MG63 (cell line): Measurements from ENCODE around the gene XRCC5. TPM values are rescaled to one million over a fixed set of nuclear protein-coding genes. Genes with fewer than 3 reads are reported as not detected.

ENCODE experiments used
- DNase-seq: peaks from one replicate; pipeline ENCODE4 v3.0.0-alpha.2; 2020
- H3K27me3 ChIP-seq: fragments of 250-450 bp; sonication (Bioruptor Pico); 2 replicates; pipeline ENCODE4 v1.5.1; 2020; ENCODE audit warnings: mild to moderate bottlenecking, moderate library complexity
- H3K36me3 ChIP-seq: fragments of 250-450 bp; sonication (Bioruptor Pico); 2 replicates; pipeline ENCODE4 v1.5.1; 2020; ENCODE audit warnings: mild to moderate bottlenecking, moderate library complexity
- H3K4me3 ChIP-seq: fragments of 250-450 bp; sonication (Bioruptor Pico); 2 replicates; pipeline ENCODE4 v1.5.1; 2020; ENCODE audit warnings: mild to moderate bottlenecking, moderate library complexity
- H3K9me3 ChIP-seq: fragments of 250-450 bp; sonication (Bioruptor Pico); 2 replicates; pipeline ENCODE4 v1.5.1; 2020; ENCODE audit warnings: mild to moderate bottlenecking, moderate library complexity
- total RNA-seq: library from RNA; depleted of rRNA; stranded (reverse); fragments of >200 nt; shearing (Covaris generic); gene quantifications from 2 replicates; pipeline ENCODE4 v1.2.3, GENCODE V29; 2014; ENCODE audit warnings: low replicate concordance

XRCC5 gene
- total RNA-seq, 1 experiment from 2014 or later = 313 TPM

- Histone ChIP-seq H3K9me3 (no peaks in the 10 kb centered on the region), H3K4me3 (peak within 1 kb of the TSS; percentile 62), H3K27me3 (no peaks in the 10 kb centered on the region), H3K36me3 (no peaks in the 10 kb centered on the region)
- DNase-seq = peak; percentile 71
These were observed 27.5 kb upstream of the XRCC5 start, which contains the start of the genes PECR and TMEM169 for GRCh38 chr2:216081487-216082116. Gene PECR, minus strand, starts transcription at chr2:216081809. Its CDS starts 68 bp downstream, at chr2:216081741. Gene TMEM169, plus strand, starts transcription at chr2:216081919. Its CDS starts 14,045 bp downstream, at chr2:216095964.

- peak overlapping the region; percentile 62 for H3K4me3 ChIP-seq
- no peaks in the 10 kb centered on the region for H3K27me3 ChIP-seq
- H3K9me3 ChIP-seq = no peaks in the 10 kb centered on the region
- no peak for DNase-seq
- H3K36me3 ChIP-seq = no peaks in the 10 kb centered on the region
These were observed 26.9 kb upstream of the XRCC5 start for GRCh38 chr2:216082117-216082711.

- Histone ChIP-seq H3K9me3 (no peaks in the 10 kb centered on the region), H3K27me3 (no peaks in the 10 kb centered on the region), H3K36me3 (no peaks in the 10 kb centered on the region), H3K4me3 (no peak overlapping the region)
- DNase-seq = no peak
These were observed 26.3 kb upstream of the XRCC5 start for GRCh38 chr2:216082805-216083204.

- no peaks in the 10 kb centered on the region; the same call in 1 of the 2 replicates for H3K27me3 ChIP-seq
- H3K36me3 ChIP-seq = no peaks in the 10 kb centered on the region
- H3K9me3 ChIP-seq = no peaks in the 10 kb centered on the region
- no peak overlapping the region for H3K4me3 ChIP-seq
- DNase-seq = no peak
These were observed 25.5 kb upstream of the XRCC5 start for GRCh38 chr2:216083464-216084281.

GRCh38 chr2:216084547-216084946, 24.6 kb upstream of the XRCC5 start:
- no peak for DNase-seq
- Histone ChIP-seq H3K4me3 (no peak overlapping the region), H3K27me3 (no peaks in the 10 kb centered on the region; the same call in 1 of the 2 replicates), H3K9me3 (no peaks in the 10 kb centered on the region), H3K36me3 (no peaks in the 10 kb centered on the region)

GRCh38 chr2:216086207-216086893, 22.8 kb upstream of the XRCC5 start:
- Histone ChIP-seq H3K27me3 (no peaks in the 10 kb centered on the region; the same call in 1 of the 2 replicates), H3K9me3 (no peaks in the 10 kb centered on the region), H3K36me3 (no peaks in the 10 kb centered on the region)

GRCh38 chr2:216090369-216090786, 18.8 kb upstream of the XRCC5 start:
- H3K36me3 ChIP-seq = no peaks in the 10 kb centered on the region
- no peak for DNase-seq
- H3K9me3 ChIP-seq = no peaks in the 10 kb centered on the region
- no peaks in the 10 kb centered on the region; the same call in 1 of the 2 replicates for H3K27me3 ChIP-seq
- no peak overlapping the region for H3K4me3 ChIP-seq

More at GRCh38 chr2:216086207-216086893, 22.8 kb upstream of the XRCC5 start:
- DNase-seq = no peak
- H3K4me3 ChIP-seq = no peak overlapping the region

GRCh38 chr2:216092646-216093045, 16.5 kb upstream of the XRCC5 start:
- no peak for DNase-seq
- Histone ChIP-seq H3K9me3 (no peaks in the 10 kb centered on the region), H3K4me3 (no peak overlapping the region), H3K36me3 (no peaks in the 10 kb centered on the region), H3K27me3 (no peaks in the 10 kb centered on the region; the same call in 1 of the 2 replicates)

GRCh38 chr2:216094701-216095100, 14.4 kb upstream of the XRCC5 start:
- Histone ChIP-seq H3K36me3 (no peaks in the 10 kb centered on the region), H3K4me3 (no peak overlapping the region), H3K9me3 (no peaks in the 10 kb centered on the region), H3K27me3 (no peaks in the 10 kb centered on the region)
- no peak for DNase-seq

- no peak for DNase-seq
- Histone ChIP-seq H3K36me3 (no peaks in the 10 kb centered on the region), H3K4me3 (no peak overlapping the region), H3K9me3 (no peaks in the 10 kb centered on the region), H3K27me3 (peaks cover 3% of the 10 kb centered on the region; the same call in 1 of the 2 replicates)
These were observed 10.5 kb upstream of the XRCC5 start for GRCh38 chr2:216098421-216099334.

- no peak overlapping the region for H3K4me3 ChIP-seq
- no peak for DNase-seq
- no peaks in the 10 kb centered on the region for H3K9me3 ChIP-seq
- H3K36me3 ChIP-seq = no peaks in the 10 kb centered on the region
- H3K27me3 ChIP-seq = peaks cover 3% of the 10 kb centered on the region; the same call in 1 of the 2 replicates
These were observed 8.0 kb upstream of the XRCC5 start for GRCh38 chr2:216101109-216101508.

GRCh38 chr2:216103213-216103612, 5.9 kb upstream of the XRCC5 start:
- no peak for DNase-seq
- Histone ChIP-seq H3K36me3 (no peaks in the 10 kb centered on the region), H3K27me3 (peaks cover 3% of the 10 kb centered on the region; the same call in 1 of the 2 replicates), H3K9me3 (no peaks in the 10 kb centered on the region), H3K4me3 (no peak overlapping the region)

GRCh38 chr2:216104691-216105090, 4.5 kb upstream of the XRCC5 start:
- Histone ChIP-seq H3K4me3 (no peak overlapping the region), H3K27me3 (peaks cover 3% of the 10 kb centered on the region; the same call in 1 of the 2 replicates), H3K9me3 (no peaks in the 10 kb centered on the region), H3K36me3 (peaks cover 5% of the 10 kb centered on the region; the same call in 1 of the 2 replicates)
- no peak for DNase-seq

- no peaks in the 10 kb centered on the region for H3K9me3 ChIP-seq
- H3K36me3 ChIP-seq = peaks cover 28% of the 10 kb centered on the region
- no peak overlapping the region for H3K4me3 ChIP-seq
- no peaks in the 10 kb centered on the region for H3K27me3 ChIP-seq
- no peak for DNase-seq
These were observed 1.8 kb upstream of the XRCC5 start for GRCh38 chr2:216107320-216107719.

GRCh38 chr2:216107760-216108159, 1.4 kb upstream of the XRCC5 start:
- Histone ChIP-seq H3K4me3 (no peak overlapping the region), H3K36me3 (peaks cover 32% of the 10 kb centered on the region), H3K9me3 (no peaks in the 10 kb centered on the region), H3K27me3 (no peaks in the 10 kb centered on the region)
- DNase-seq = no peak
